HG03159 (cell line): ENCODE measurements around the gene OR6A2.

Experiments
- ATAC-seq: cut with Tn5 transposase; IDR thresholded peaks from one replicate; pipeline ENCODE4 v1.9.1; 2021; ENCODE audit warnings: mild to moderate bottlenecking, moderate library complexity; ENCODE audit not compliant: unreplicated experiment

Gene OR6A2

GRCh38 chr11:6757373-6757967, 42.0 kb downstream of the OR6A2 start:
- ATAC-seq = peak; percentile 81

- ATAC-seq = no peak
These were observed 43.5 kb downstream of the OR6A2 start for GRCh38 chr11:6755953-6756347.

- no peak for ATAC-seq
These were observed 44.1 kb downstream of the OR6A2 start for GRCh38 chr11:6755303-6755952.

- ATAC-seq = no peak
These were observed 52.3 kb downstream of the OR6A2 start for GRCh38 chr11:6747097-6747668.

- ATAC-seq = no peak
These were observed 52.9 kb downstream of the OR6A2 start for GRCh38 chr11:6746626-6747025.

- ATAC-seq = peak; percentile 80
These were observed 53.3 kb downstream of the OR6A2 start for GRCh38 chr11:6746086-6746618.

GRCh38 chr11:6745465-6746015, 53.9 kb downstream of the OR6A2 start:
- peak; percentile 42 for ATAC-seq

- no peak for ATAC-seq
These were observed 54.5 kb downstream of the OR6A2 start for GRCh38 chr11:6745018-6745417.

- no peak for ATAC-seq
These were observed 57.2 kb downstream of the OR6A2 start for GRCh38 chr11:6742260-6742659.
